Stimulated activated CD8-positive, alpha-beta memory T cell treated with anti-CD3 and anti-CD28 coated beads, Interleukin-4, amount 100 ng/mL, for 24 hours (primary cell): ENCODE data around the gene AMD1.
"Not testable (repeated sequence)": the region's sequence is repeated elsewhere in the genome, so short reads cannot be mapped to it uniquely, and the experiment has no call there.

Experiments used
- DNase-seq: peaks from one replicate; pipeline ENCODE4 v3.0.0-alpha.2; 2020; ENCODE audit warnings: low read depth

The AMD1 gene

DNA sequence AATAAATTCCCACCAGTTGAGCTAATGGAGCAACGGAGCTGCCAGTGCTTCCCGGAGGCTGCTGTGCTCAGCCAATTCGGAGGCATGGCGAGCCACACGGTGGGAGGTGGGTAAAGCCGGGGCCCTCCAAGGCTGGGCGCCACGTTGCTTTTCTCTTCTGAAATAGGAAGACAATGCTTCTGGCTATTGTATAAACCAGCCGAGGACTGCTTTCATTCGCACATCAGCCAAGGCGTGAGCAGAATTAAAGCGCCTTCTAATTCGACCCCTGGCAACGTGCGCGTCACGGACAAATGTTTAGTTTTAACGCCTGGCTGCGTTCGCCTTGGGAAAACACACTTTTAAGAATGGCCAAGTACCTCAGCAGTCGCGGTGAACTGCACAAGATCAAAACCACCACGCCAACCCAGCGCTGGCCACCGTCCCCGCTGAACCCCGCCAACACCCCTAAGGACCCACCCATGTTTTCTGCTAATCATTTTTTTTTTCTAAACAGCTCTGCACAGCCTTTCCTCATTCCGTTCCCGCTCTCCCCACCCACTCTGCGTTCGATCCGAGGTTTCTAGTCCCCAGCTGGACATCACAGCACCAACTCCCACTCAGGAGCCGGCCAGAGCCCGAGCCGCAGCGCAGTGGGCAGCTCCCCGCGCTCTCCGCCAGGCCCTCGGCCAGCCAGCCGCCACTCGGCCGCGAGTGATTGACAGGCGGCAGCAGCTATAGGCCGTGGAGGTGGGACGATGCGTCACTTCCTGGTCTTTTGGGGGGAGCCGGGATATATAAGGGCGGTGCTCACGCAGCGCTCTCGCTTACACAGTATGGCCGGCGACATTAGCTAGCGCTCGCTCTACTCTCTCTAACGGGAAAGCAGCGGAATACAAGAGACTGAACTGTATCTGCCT, at the start of gene AMD1:
TSS of gene AMD1 (plus strand) at position 805 of the 899 bp plus-strand sequence. CDS start 321 bp downstream, outside the sequence.
- peak; percentile 89 for DNase-seq

DNA sequence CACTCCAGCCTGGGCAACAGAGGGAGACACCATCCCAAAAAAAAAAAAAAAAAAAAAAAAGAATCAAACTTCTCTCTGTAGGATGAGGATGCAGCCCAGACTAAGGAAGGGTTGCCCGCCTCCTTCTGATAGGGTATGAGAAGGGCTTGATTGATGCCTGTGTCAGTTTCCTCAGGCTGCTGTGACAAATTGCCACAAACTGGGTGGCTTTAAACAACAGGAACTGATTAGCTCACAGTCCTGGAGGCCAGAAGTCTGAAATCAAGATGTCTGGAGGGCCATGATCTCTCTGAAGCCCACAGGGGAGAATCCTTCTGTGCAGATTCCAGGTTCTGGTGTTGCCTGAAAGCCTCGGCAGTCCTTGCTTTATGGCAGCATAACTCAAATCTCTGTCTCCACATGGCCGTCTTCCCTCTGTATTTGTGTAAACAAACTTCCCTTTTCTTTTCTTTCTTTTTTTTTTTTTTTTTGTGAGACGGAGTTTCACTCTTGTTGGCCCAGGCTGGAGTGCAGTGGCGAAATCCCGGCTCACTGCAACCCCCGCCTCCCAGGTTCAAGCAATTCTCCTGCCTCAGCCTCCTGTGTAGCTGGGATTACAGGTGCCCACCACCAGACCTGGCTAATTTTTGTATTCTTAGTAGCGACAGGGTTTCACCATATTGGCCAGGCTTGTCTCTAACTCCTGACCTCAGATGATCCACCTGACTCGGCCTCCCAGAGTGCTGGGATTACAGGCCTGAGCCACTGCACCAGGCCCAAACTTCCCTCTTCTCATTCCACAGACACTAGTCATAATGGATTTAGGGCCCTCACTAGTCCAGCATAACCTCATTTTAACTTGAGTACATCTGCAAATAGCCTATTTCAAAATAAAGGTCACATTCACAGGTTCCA, 48.1 kb upstream of the AMD1 start:
- DNase-seq, result no peak

DNA sequence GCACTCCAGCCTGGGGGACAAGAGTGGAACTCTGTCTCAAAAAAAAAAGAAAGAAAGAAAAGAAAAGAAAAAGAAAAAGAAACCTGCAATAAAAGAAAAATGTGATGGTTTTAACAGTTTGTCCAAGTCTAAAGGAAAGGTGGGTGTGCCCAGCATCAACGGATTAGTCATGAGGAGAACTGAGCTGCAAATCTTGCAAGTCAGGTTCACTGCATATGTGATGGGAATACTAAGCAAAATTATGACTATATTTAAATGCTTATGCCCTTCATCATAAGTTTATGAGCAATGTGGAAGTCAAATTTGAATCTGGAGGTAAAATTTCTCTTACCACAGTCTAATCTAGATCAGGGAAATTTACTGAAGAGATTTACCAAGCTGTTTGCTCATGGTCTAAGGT, 46.2 kb upstream of the AMD1 start:
- DNase-seq, result no peak

DNA sequence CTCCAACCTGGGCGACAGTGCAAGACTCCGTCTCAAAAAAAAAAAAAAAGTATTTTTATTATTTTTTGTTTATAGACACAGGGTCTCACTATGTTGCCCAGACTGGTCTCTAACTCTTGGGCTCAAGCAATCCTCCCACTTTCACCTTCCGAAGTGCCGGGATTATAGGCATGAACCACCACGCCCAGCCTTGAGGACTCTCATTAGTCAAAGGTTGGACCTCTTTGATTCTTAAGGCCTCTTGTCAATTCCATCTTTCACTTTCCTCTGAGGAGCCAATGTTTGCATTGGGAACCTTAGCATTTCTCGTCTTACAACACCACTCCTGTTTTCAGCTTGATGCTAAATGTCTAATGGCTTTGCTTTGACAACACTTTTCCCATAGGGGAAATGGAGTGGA, 43.2 kb upstream of the AMD1 start:
- no peak for DNase-seq

DNA sequence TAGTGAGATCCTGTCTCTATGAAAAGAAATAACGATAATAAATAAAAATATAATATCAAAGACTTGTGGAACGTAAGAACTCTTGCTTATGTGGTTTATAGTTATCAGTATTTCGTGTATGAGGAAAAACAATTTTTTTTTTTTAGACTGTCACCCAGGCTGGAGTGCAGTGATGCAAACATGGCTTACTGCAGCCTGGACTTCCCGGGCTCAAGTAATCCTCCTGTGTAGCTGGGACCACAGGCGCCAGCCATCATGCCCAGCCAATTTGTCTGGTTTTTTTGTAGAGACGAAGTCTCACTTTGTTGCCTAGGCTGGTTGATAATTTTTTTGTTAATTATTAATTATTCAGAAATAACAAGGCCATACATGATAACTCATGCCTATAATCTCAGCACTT, 40.8 kb upstream of the AMD1 start:
- no peak for DNase-seq

DNA sequence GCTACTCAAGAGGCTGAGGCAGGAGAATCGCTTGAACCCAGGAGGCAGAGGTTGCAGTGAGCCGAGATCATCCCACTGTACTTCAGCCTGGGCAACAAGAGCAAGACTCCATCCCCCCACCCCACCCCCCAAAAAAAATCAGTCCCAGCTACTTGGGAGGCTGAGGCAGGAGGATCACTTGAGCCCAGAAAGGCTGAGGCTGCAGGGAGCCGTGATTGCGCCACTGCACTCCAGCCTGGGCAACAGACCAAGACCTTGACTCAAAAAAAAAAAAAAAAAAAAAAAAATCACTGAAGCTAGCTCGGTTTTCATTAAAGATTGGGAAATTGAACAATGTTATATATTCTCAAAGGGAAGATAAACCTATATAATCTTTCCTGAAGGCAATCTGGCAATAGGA, 38.8 kb upstream of the AMD1 start:
- not testable (repeated sequence) for DNase-seq

DNA sequence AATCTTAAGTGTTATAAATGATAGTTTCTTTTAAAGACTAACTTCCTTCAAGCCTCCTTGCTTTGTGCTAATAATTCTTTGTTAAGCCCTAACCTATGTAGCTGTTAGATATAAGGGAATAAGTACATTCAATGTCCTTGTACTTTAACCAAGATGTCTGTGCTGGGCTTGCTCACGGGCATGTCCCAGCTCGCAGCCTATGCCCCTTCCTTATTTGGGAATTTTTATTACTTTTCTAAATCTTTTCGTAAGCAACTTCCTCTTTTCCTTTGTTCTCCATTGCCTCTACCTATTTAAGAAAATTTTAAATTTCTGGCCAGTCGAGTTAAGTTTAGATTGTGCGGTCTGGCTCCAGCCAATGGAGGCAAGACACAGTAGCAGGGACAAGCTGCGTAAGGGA, 33.3 kb upstream of the AMD1 start:
- DNase-seq, result no peak

DNA sequence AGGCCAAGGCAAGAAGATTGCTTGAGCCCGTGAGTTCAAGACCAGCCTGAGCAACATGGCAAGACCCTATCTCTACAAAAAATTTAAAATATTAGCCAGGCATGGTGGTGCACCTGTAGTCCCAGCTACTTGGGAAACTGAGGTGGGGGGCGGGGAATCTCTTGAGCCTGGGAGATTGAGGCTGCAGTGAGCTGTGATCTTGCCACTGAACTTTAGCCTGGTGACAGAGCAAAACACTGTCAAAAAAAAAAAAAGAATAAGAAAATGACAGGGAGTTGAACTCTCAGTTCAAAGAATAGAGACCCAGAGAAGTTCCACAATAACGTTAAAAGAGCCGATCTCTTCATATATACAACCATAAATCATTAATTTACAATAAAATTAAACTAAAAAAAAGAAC, 24.8 kb upstream of the AMD1 start:
- DNase-seq, result no peak

DNA sequence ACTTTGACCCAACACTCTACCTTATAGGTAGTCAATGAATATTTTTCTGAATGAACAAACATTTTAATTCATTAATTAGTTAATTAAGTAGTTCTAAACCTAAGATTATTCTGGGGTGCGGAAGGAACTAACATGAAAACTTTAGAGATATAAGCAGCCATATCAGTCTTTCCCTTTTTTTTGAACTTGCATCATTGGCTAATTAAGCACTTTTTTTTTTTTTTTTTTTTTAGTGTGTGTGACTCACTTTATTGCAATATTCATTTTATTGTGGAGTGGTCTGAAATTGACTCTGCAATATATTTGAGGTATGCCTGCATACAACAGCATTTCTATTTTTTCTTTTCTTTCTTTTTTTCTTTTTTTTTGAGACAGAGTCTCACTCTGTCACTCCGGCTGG, 21.8 kb upstream of the AMD1 start:
- DNase-seq, result no peak

DNA sequence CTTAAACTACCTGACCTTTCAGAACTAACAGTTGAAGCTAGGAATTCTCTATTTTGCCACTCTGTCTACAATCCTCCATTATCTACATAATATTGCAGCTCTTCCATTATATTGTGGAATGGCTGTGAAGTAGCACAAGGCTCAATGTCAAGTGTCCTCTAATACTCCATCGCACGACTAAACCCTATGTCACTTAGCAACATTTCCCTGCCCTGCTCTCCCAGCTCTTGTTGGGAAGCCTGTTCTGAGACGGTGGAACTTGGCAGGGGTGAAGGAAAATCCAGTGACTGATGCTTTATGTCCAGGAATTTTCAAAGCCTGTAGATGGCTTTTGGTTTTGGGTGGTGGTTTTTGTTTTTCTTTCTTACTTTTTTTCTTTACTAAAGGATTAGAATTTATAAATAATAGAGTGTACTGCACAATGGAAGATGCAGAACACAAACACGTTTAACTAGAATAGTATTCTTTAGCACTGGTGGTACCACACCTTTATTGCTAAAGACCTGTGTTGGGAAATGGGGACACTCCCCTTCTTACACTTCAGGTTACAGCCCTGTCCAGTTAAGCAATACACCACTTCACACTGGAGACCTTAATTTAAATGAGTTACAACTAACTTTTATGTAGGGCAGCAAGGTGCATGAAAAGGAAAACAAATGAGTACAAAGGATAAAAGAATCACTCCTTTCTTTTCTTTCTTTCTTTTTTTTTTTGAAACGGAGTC, 20.7 kb upstream of the AMD1 start:
- DNase-seq, result no peak

DNA sequence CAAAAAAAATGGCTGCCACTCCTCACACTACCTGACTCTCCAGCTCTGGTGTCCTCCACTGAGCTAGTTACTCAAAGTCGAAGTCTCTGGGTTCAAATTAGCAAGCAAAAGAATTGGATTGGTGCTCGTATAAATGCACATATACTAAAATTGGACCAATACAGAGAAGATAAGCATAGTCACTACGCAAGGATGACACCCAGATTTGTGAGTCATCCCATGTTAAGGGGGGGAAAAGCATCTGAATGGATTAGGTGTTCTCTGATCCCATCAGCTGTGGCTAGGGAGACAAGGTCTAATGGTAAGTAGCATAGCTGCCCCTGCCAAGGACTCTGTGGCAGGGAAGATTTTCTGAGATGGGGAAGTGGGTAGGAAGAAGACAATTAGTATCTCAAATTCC, 18.3 kb upstream of the AMD1 start:
- DNase-seq, result no peak

DNA sequence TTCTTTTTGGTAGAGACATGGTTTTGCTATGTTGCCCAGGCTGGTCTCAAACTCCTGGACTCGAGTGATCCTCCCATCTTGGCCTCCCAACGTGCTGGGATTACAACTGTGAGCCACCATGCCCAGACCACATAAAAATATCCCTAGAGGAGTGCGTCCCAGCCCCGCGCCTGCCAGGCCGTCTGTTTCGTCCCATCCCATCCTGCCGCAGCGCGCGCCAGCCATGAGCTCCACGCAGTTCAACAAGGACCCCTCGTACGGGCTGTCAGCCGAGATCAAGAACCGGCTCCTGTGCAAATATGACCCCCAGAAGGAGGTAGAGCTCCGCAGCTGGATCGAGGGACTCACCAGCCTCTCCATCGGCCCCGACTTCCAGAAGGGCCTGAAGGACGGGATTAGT, 16.6 kb upstream of the AMD1 start:
- no peak for DNase-seq

DNA sequence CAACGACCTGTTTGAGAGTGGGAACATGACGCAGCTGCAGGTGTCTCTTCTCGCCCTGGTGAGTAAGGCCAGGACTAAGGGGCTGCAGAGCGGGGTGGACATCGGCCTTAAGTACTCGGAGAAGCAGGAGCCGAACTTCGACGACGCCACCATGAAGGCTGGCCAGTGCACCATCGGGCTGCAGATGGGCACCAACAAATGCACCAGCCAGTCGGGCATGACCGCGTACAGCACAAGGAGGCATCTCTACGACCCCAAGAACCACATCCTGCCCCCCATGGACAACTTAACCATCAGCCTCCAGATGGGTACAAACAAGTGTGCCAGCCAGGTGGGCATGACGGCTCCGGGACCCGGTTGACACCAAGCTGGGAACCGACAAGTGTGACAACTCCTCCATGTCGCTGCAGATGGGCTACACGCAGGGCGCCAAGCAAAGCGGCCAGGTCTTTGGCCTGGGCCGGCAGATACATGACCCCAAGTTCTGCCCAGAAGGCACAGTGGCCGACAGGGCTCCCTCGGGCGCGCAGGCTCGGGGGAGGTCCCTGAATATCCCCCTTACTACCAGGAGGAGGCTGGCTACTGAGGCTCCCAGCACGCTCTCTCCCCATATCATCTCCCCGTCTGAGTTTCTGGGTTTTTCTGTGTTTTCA, 15.9 kb upstream of the AMD1 start:
- DNase-seq, result no peak

DNA sequence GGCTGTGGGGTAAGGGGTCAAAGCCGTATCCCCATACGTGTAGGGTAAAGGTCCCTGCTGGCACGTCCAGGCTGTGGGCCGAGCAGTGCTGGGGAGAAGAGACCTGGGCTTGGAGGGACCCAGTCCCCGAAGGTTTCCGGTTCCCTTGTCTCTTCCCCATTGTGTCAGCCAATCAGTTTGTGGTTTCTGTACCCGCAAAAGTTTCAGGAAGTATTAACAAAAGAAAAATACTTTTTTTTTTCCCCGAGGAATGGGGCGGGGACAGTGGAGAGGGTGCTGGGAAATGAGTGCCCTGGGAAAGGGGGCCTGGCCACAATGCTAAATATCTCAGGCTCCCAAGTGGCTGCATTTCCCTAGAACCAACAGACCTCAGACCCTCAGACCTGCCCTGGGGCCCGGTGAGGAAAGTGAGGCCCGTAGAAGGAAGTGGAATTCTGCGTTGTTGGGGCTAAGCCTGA, 15.2 kb upstream of the AMD1 start:
- no peak for DNase-seq

DNA sequence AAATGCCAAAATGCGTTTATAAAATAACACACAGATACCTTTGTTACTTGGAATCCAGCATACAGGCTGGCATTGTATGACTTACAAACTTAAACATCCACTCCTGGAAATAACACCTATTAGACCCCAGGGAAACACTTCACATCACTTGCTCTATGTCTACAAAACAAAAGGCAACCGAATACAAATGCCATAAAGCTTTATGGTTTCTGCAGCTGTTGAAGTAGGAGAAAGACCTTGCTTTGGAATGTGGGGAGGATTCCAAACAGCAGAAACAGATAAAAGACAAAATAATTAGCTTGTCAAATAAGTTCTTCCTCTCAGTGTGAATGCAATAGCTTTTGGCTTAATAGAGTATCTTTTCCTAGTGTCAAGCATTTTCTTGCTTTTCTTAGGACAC, 9.8 kb upstream of the AMD1 start:
- DNase-seq, result no peak

DNA sequence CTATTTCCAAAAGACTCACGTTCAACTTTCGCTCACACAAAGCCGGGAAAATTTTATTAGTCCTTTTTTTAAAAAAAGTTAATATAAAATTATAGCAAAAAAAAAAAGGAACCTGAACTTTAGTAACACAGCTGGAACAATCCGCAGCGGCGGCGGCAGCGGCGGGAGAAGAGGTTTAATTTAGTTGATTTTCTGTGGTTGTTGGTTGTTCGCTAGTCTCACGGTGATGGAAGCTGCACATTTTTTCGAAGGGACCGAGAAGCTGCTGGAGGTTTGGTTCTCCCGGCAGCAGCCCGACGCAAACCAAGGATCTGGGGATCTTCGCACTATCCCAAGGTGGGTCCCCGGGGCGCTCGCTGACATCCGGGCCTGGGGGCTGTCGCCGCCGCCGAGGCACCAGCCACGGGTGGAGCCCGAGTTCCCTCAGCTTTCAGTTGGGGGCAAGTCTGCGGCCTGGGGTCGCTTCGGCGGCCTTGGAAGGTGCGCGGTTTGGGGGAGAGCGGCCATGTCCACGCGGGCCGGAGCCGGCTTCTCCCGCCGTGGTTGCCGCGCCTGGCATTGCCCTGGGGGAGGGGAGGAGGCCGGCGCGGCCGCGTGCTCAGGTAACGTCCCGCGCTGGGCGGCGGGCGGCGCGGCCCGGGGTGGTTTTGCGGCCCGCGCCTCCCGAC, 429 bp downstream of the AMD1 start:
- peak; percentile 38 for DNase-seq

DNA sequence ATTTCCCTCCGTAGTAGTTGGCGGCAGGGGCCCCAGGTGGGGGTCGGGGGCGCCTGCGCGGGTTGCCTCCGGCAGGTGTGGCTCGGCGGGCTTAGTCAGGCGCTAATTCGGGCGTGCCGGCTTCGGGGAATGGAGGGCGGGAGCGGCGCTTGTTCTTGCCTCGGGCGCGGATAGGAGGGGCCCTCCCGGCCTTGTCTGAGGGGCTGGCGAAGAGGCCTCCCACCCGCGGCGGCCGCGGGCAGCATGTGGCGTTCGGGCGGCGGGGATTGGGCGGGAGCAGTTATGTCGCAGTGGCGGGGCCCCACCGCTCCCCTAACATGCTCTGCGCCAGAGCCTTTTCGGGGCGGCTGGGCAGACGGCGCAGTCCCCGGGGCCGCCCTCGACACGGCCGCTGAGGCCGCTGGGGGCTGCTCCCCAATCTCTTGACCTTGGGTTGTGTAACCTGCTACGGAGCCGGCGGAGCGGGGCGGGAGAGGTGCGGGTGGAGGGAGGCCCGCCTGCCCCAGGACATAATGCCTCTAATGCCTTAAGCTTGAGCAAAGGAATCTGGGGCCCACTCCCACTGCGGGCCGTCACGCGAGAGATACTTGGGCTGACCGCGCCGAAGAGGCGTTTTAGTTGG, 1.1 kb downstream of the AMD1 start:
- peak; percentile 52 for DNase-seq

DNA sequence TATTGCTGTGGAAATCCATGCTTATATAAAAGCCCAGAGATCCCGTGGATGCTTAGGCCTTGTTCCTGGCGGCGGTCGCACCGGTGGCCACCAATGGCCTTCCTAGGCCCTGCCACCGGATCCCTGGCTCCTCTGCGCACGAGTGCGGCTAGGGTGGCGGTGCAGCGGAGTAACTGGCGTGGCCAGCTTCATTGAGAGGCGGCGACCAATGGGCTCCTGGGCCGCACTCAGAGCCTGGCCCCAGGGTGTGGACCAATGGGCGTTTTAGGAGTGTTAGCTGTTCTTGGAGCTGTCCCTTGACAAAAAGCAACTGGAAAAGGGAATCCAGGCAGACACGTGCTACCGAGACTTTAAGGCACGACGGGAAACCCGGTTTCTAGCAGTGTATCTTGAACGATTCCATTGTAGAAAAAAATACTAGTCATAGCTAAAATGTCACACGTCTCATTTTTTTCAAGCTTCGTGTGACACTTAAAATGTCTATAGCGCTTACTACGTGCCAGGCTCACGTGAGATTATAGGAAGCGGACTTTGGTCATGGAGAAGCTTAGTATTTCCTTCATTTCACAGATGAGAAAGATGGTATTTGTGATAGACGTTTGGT, 1.7 kb downstream of the AMD1 start:
- peak; percentile 44 for DNase-seq

DNA sequence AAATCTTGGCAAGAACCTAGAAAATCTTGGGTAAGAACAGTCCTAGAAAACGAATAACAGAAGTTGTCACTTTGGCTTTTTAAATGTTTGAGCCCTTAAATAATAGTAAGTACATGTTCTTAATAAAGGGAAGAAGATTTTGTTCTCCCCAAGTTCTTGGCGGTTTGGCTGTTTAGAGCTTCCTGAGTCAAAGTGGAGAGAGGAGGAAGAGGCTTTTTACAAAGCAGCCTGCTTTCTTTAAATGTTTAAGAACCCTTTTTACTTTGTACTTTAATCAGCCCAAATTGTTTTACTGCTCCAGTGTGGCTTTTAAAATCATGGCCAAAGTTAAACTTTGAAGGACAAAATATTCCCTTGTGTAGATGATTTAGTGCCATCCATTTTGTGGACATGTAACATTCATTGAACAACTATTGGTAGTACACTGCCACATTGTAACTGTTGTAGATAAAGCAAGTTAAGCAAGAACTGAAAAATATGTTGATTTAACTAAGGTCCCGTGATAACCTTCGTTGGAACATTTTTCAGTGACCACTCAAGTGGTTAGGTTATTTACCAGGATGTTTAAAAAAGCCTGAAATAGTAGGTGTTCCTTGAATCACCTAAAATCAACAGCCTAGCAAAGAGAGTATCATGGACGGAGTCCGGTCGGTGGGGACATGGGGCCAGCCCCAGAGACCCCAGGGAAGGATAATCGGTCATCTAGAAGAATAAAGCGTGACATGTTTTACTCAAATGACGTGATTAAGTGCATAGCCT, 2.4 kb downstream of the AMD1 start:
- DNase-seq, result no peak

DNA sequence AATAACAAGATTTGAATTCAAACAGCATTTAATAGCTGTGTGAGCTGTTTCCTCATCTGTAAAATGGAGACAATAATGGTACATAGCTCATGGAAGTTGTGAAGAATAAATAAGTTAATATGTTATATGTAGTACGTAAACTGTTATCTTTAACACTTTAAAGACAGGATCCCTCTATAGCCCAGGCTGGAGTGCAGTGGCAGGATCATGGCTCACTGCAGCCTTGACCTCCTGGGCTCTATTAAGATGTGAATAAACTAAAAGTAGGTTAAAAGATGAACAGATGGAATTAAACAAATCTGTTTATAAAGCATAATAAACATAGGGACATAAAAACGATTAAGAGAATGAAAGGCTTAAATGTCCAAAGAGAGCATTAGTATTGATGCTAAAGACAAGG, 3.0 kb downstream of the AMD1 start:
- no peak for DNase-seq
